ENCODE data around the gene CLCN1.

CLCN1 gene

GRCh38 chr7:143287339-143287934 is 28.5 kb upstream of the CLCN1 start:
- TF ChIP-seq GATA2 (IDR thresholded peaks at IDR 0.05; ENCODE audit: low read depth, low read length) (no peak), GATA3 (IDR thresholded peaks at IDR 0.05; ENCODE audit: low read depth, low read length) (no peak)

DNA sequence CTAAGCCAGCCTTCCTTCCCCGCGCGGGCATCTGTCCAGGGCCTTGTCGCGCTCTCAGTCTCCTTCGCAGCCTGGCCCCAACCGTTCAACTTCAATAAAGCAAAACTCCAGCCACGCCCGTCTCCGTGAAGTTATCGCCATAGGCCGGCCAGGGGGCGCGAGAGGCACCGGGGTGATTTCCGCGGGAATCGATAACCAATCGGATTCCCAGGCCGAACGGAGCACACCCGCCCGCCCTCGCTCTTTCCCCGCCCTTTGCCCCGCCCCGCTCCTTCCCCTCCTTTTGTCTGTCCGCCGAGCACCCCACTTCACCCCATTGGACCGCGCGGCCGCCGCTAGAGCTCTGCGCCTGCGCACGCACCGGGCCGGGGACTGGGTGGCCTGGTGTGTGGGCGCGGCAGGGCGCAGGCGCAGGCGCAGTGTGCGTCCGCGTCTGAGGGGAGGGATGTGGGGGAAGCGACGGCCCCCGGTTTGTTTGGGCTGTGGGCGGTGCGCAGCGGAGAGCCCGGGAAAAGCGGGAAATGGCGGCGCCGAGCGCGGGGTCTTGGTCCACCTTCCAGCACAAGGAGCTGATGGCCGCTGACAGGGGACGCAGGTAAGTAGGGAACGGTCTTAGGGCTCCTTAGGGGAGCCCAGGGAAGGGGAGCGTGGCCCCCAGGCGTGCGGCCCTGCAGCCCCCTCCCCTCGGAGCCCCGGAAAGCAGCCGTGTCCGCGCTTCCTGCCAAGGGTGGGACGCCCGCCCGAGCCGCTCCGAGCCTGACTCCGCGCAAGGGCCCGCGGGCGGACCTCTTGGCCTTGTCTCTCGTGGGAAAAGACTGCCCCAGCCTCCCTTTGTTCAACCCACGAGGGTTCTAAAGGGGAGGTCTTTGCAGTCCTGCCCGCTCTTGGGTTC is 27.7 kb upstream of the CLCN1 start, which contains the start of gene CASP2:
Gene CASP2, plus strand, starts transcription at position 417 of the 892 bp plus-strand sequence. Its CDS starts 105 bp downstream, at position 522.
- no peak for TF ChIP-seq GATA2 (IDR thresholded peaks at IDR 0.05; ENCODE audit: low read depth, low read length)
- TF ChIP-seq GATA3 (IDR thresholded peaks at IDR 0.05; ENCODE audit: low read depth, low read length), result no peak

DNA sequence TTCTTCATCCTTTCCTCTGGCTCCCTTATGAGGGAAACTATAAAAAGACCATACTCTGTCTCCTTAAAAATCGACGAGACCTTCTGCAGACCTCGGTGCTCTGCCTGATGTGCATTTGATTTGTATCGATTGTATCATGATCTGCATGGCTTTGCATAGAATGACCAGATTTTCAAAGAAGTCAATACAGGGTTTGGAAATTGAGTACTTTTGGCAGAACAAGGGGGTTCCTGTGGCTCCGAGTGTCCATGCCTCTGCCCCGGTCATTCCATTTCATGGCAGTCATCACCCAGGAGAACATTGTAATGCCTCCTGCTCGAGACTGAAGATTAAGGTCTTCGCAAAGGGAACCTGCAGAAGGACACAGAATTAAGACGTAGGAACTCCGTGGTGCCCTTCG is 27.1 kb upstream of the CLCN1 start:
- no peak for TF ChIP-seq GATA2 (IDR thresholded peaks at IDR 0.05; ENCODE audit: low read depth, low read length)
- no peak for TF ChIP-seq GATA3 (IDR thresholded peaks at IDR 0.05; ENCODE audit: low read depth, low read length)

- no peak for TF ChIP-seq GATA2 (IDR thresholded peaks at IDR 0.05; ENCODE audit: low read depth, low read length)
- TF ChIP-seq GATA3 (IDR thresholded peaks at IDR 0.05; ENCODE audit: low read depth, low read length), result no peak
Observed at GRCh38 chr7:143289421-143289820, 26.5 kb upstream of the CLCN1 start.

GRCh38 chr7:143290293-143290692 is 25.6 kb upstream of the CLCN1 start:
- no peak for TF ChIP-seq GATA3 (IDR thresholded peaks at IDR 0.05; ENCODE audit: low read depth, low read length)
- no peak for TF ChIP-seq GATA2 (IDR thresholded peaks at IDR 0.05; ENCODE audit: low read depth, low read length)

DNA sequence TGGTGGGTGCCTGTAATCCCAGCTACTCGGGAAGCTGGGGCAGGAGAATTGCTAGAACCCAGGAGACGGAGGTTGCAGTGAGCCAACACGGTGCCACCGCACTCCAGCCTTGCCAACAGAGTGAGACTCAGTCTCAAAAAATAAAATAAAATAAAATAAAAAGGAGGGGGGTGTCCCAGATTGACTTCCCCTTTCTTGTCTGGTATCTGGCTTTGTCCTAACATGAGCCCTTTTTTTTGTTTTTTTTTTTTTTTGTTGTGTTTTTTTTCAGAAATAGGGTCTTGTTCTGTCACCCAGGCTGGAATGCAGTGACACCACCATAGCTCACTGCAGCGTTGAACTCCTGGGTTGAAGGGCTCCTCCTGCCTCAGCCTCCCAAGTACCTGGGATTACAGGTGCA is 23.0 kb upstream of the CLCN1 start:
- TF ChIP-seq GATA2 (IDR thresholded peaks at IDR 0.05; ENCODE audit: low read depth, low read length), result no peak
- no peak for TF ChIP-seq GATA3 (IDR thresholded peaks at IDR 0.05; ENCODE audit: low read depth, low read length)

DNA sequence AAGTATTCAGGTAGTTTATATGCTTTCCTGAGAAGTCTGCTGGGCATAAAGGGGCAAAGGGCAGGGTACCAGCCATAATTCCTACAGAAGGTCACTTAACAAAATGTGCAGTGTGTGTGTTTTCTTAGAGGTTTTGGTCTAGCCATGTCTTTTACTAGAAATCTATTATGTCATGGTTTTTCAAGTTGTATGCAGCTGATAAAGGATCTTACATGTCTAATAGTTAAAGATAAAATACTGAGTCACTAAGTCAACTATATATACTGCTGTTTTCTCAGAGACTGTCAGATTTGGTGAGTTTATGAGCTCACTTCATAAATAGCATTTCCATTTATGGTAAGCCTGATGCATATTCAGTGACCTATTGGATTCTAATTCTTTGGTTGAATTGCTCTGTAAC is 20.0 kb upstream of the CLCN1 start:
- TF ChIP-seq GATA3 (IDR thresholded peaks at IDR 0.05; ENCODE audit: low read depth, low read length) (no peak), GATA2 (IDR thresholded peaks at IDR 0.05; ENCODE audit: low read depth, low read length) (no peak)

- TF ChIP-seq GATA3 (IDR thresholded peaks at IDR 0.05; ENCODE audit: low read depth, low read length) (no peak), GATA2 (IDR thresholded peaks at IDR 0.05; ENCODE audit: low read depth, low read length) (no peak)
Observed at GRCh38 chr7:143296686-143297085, 19.2 kb upstream of the CLCN1 start.

GRCh38 chr7:143299346-143299745 is 16.6 kb upstream of the CLCN1 start:
- TF ChIP-seq GATA2 (IDR thresholded peaks at IDR 0.05; ENCODE audit: low read depth, low read length) (no peak), GATA3 (IDR thresholded peaks at IDR 0.05; ENCODE audit: low read depth, low read length) (no peak)

DNA sequence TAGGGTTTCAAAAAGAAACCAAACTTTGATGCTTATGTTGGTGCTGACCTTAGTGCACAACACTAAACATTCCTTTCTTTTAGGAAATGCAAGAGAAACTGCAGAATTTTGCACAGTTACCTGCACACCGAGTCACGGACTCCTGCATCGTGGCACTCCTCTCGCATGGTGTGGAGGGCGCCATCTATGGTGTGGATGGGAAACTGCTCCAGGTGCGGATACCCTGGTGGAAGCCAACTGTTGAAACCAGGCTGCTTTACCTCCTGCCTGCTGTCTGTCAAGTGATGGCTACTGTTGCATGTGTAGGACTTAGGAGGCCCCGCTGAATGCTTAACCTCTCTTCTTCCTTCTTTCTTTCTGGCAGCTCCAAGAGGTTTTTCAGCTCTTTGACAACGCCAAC is 16.1 kb upstream of the CLCN1 start:
- TF ChIP-seq GATA3 (IDR thresholded peaks at IDR 0.05; ENCODE audit: low read depth, low read length) (no peak), GATA2 (IDR thresholded peaks at IDR 0.05; ENCODE audit: low read depth, low read length) (no peak)

DNA sequence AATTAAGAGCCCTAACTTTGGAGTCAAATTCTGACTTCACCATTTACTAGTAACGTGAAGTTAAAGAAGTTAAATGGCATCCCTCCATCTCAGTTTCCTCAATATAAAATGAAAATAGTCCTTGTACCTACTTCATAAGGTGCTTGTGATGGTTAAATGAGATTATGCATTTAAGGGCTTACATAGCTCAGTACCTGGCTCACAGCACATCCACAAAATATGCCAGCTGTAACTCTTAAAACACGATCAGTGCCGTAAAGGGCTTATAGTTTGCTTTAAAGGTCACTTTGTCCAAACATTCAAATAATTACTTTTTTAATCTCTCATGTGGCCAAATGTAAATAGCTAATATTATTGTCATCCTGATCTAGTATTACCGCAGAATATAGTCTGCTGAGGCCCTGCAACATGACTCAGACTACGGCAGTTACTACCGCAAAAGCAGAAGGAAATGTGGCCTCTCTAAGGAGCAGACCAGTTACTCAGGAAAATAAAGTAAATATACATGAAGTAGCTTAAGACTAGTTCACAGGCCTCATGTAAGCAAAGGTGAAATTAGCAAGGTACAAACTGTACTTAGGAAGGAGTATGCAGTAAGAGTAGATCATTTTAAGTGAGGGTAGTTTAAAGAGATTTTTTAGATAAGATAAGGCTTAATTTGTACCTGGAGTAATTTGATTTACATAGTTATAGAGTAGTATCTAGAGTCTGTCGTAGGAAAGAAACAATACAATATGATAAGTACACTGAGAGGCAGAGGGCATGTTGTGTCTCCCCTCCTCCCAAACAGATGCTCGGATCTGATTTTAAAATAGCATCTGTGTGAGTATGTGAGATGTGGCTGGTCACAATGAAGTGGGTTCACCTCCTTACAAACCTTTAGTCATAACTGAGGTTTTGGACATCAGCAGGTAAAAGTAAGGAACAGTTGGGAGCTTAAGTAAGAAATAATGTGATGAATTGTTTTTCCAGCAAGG is 14.7 kb upstream of the CLCN1 start:
- TF ChIP-seq GATA2 (IDR thresholded peaks at IDR 0.05; ENCODE audit: low read depth, low read length), result no peak
- TF ChIP-seq GATA3 (IDR thresholded peaks at IDR 0.05; ENCODE audit: low read depth, low read length), result no peak

GRCh38 chr7:143303733-143304132 is 12.2 kb upstream of the CLCN1 start:
- no peak for TF ChIP-seq GATA3 (IDR thresholded peaks at IDR 0.05; ENCODE audit: low read depth, low read length)
- no peak for TF ChIP-seq GATA2 (IDR thresholded peaks at IDR 0.05; ENCODE audit: low read depth, low read length)

GRCh38 chr7:143304938-143305337 is 11.0 kb upstream of the CLCN1 start:
- TF ChIP-seq GATA3 (IDR thresholded peaks at IDR 0.05; ENCODE audit: low read depth, low read length) (no peak), GATA2 (IDR thresholded peaks at IDR 0.05; ENCODE audit: low read depth, low read length) (no peak)
